ENCODE results near the gene SLIT1.

SLIT1 gene

GRCh38 chr10:97056003-97056630 lies 129.6 kb downstream of the SLIT1 start:
- TF ChIP-seq CTCF (conservative IDR thresholded peaks at IDR 0.05) (no peak), ZFX (IDR thresholded peaks at IDR 0.05) (no peak)
- H3K27ac ChIP-seq = no peak overlapping the region

GRCh38 chr10:97053276-97053675 lies 132.5 kb downstream of the SLIT1 start:
- TF ChIP-seq ZFX (IDR thresholded peaks at IDR 0.05) = no peak
- no peak for TF ChIP-seq CTCF (conservative IDR thresholded peaks at IDR 0.05)
- H3K27ac ChIP-seq = no peak overlapping the region

- H3K27ac ChIP-seq = no peak overlapping the region
- TF ChIP-seq ZFX (IDR thresholded peaks at IDR 0.05) (no peak), CTCF (conservative IDR thresholded peaks at IDR 0.05) (no peak)
Measured at GRCh38 chr10:97050956-97051496, 134.7 kb downstream of the SLIT1 start.

GRCh38 chr10:97050205-97050745 lies 135.5 kb downstream of the SLIT1 start:
- H3K27ac ChIP-seq = no peak overlapping the region
- TF ChIP-seq ZFX (IDR thresholded peaks at IDR 0.05) (no peak), CTCF (conservative IDR thresholded peaks at IDR 0.05) (no peak)

- H3K27ac ChIP-seq = no peak overlapping the region
- TF ChIP-seq ZFX (IDR thresholded peaks at IDR 0.05) (no peak), CTCF (conservative IDR thresholded peaks at IDR 0.05) (no peak)
Measured at GRCh38 chr10:97049670-97050069, 136.1 kb downstream of the SLIT1 start.

- no peak overlapping the region for H3K27ac ChIP-seq
- TF ChIP-seq CTCF (conservative IDR thresholded peaks at IDR 0.05) = no peak
- no peak for TF ChIP-seq ZFX (IDR thresholded peaks at IDR 0.05)
Measured at GRCh38 chr10:97048649-97049427, 136.9 kb downstream of the SLIT1 start.

- H3K27ac ChIP-seq = no peak overlapping the region
- TF ChIP-seq ZFX (IDR thresholded peaks at IDR 0.05) = no peak
- TF ChIP-seq CTCF (conservative IDR thresholded peaks at IDR 0.05) = no peak
Measured at GRCh38 chr10:97047788-97048187, 138.0 kb downstream of the SLIT1 start.

Measured in C4-2B (cell line).